HG02588 (cell line): ENCODE measurements around the gene PADI3.

Experiments used
- ATAC-seq: cut with Tn5 transposase; IDR thresholded peaks from one replicate; pipeline ENCODE4 v1.9.1; 2021; ENCODE audit warnings: mild to moderate bottlenecking, moderate library complexity; ENCODE audit not compliant: unreplicated experiment

PADI3 gene

DNA sequence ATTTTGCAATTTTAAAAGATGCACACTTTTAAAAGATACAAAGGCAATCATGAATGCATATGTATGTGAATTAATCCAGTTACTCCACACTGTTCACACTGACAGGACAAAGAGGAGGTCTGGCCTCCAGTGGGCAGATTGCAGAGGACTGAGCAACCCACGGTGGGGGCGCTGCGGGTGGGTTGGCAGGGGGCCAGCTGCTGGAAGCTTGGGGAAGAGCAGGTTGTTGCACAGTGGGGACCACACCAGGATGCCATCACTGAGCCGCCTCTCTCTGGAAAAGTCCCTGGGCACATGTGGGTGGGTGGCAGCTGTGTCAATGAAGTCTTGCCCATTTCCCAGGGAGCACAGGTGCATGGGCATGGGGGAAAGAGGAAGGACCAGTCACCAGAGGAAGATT lies 46.4 kb downstream of the PADI3 start:
- no peak for ATAC-seq

DNA sequence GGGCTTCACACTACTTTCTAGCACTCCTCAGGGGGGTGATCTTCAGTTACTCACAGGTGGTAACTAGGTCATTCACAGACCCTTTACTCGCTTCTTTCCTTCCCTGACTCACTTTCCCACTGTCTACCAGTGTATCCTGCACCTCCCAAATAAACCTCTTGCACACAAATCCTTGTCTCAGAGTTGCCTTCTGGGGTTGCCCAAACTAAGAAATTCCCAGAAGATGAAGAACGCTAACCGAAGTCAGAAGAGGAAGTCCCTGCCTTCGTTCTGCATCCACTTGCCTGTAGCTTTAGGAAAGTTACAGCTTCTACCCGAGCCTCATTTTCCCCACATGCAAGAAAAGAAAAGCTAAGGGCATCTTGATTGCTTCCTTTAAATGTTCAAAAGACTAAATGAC lies 47.2 kb downstream of the PADI3 start:
- no peak for ATAC-seq

DNA sequence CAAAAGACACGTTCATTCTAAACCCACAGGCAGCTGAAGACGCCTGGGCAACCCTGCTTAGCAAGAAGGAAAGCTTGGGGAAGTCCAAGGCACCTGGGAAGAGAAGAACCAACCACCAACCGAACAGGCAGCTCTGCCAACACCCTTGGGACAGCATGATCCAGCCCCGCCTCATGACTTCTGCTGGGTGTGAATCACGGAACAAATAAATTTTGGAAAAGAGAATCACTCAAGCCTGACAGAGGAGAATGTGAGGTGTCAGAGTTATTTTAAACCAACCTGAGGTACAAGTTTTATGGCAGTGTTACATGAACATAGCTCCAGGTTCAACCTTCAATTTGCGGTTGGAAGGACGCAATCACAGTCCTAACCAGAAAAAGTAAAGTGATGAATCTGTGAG lies 49.1 kb downstream of the PADI3 start:
- ATAC-seq = no peak

DNA sequence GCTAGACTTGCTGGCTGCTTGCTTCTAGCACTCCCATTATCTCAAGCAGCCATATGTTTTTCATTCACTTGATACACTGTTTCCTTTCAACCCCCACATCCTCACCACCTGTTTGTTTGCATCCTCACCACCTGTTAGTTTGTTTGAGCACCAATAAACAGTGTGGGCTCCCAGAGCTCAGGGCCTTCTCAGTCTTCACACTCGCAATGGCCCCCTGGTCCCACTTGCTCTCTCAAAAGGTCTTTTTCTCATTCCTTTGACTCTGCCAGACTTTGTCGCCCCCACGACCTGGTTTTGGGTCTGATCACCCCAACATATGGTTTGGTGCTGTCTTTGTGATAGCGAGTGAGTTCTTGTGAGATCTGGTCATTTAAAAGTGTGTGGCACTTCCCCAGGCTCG lies 52.9 kb downstream of the PADI3 start:
- ATAC-seq = no peak

GRCh38 chr1:17304151-17304825 lies 55.4 kb downstream of the PADI3 start:
- ATAC-seq = no peak

GRCh38 chr1:17304826-17305175 lies 55.9 kb downstream of the PADI3 start:
- ATAC-seq = no peak

GRCh38 chr1:17305576-17306095 lies 56.7 kb downstream of the PADI3 start:
- no peak for ATAC-seq

DNA sequence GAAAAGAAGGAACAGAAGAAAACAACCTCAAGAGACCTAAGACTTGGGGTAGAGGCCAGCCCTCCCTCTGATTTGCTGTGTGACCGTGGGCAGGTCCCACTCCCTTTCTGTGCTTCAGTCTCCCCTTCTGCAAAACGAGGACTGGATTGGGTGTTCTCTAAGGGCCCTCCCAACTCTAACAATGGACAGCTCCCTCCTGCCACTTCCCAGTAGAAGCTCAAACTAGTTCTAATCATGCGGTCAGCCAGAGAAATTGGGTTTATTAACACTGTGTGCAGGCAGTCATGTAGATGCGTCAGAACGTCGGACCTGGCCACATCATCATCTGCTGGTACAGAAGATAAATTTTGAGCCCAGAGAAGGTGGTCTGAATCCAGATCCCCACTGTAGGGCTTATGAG lies 57.5 kb downstream of the PADI3 start:
- ATAC-seq = no peak

DNA sequence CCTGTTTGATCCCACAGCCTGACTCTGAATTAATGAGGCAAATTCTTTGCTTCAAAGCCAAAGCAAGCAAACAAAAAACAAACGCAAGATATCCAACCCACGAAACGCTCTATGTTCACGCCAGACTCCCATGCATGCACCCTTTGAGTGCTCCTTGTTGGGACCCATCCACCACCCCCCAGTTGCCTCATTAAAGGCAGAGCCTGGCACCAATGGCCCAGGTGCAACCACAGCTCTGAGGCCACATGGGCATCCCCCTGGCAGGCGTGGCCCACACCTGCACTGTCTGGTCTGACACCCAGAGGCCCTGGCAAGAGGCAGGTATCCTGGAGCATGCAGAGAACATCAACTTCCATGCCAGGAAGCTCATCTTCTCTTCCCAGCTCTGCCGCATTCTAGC lies 58.0 kb downstream of the PADI3 start:
- no peak for ATAC-seq

DNA sequence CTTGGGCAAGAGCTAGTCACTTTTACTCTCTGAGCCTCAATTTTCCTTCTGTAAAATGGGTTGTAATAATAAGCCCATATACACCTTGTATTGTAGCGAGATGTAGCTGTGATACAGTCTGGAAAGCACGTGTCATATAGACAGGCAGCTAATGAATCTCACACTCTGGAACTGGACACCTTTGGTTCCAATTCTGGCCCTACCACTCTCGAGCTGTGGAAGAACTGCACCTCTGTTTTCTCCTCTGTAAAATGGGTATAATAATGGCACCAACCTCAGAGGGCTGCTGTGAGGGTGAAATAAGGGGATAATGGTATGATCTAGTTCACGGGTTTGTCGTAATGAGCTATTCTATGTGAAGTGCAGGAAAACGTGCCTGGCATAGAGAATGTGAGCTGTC lies 58.4 kb downstream of the PADI3 start:
- no peak for ATAC-seq

GRCh38 chr1:17307946-17308345 lies 59.0 kb downstream of the PADI3 start, which contains the start of gene PADI4:
Gene PADI4, plus strand, starts transcription at chr1:17308197. Its CDS starts 26 bp downstream, at chr1:17308223.
- no peak for ATAC-seq

DNA sequence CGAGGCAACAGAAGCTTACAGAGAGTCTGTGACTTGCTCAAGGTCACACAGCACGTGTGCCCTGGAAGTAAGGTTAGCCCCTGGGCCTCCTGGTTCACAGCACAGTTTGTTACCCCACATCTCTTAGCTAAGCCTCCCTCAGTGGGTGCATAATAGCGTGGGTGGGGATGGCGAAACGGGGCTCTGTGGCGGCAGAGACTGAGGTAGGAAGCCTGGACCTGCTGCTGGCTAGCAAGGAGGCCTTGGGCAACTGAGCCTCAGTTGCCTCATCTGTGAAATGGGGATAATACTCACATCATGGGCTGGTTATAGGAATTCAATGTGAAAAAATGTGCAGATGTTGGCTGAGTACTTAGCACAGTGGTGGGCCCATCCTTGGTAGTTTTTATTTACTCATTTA lies 59.7 kb downstream of the PADI3 start:
- no peak for ATAC-seq

DNA sequence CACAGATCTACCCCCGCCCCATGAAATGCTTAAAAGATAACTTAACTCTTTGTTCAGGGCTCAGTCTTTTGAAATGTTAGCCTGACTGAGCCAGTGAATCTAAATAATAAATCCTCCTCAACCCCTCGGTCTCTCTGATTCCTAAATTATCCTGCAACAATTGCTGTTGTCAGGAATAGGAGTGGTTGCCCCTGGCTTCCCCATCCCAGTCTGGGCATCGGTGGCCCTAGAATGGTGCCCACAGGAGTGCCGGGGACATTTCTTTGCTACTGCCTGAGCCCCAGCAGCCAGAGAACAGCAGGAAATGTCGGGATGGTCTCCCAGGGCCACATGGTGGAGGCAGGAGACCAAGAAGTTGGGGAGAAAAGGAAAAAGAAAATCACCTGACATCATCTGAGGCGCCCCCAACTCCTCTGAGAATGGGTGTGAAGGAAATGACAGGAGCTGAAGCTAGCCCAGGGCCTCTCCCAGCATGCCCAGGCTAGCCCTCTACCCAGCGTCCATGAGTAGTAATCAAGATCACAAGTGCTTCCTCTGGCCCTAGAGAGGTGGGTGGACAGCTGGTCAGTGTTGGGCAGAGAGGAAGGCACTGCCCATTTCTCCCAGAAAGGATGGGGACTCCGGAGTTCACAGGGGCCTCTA lies 60.6 kb downstream of the PADI3 start:
- no peak for ATAC-seq

DNA sequence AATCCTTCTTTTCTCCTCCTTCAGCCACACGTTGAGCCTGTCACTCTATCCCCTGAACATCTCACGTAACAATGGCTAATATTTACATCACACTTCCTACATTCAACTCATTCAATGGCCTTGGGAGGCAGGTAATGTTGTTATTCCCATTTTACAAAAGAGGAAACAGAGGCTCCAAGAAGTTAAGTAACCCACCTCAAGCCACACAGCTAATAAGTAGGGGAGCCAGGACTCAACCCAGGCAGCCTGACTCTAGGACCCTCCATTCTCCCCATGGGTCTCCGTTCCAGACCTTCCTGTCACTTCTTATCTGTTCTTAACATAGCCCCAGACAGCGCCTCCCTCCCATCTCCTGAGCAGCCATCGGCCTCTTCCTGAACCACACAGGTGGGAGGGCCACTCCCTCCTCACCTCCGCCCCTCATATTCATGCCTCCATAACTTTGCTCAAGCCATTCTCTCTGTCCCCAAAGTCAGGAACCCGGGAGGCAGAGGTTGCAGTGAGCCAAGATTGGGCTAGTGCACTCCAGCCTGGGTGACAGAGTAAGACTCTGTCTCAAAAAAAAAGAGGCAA lies 61.3 kb downstream of the PADI3 start:
- ATAC-seq = no peak

- ATAC-seq = no peak
Observed at GRCh38 chr1:17313530-17314309, 64.8 kb downstream of the PADI3 start.

DNA sequence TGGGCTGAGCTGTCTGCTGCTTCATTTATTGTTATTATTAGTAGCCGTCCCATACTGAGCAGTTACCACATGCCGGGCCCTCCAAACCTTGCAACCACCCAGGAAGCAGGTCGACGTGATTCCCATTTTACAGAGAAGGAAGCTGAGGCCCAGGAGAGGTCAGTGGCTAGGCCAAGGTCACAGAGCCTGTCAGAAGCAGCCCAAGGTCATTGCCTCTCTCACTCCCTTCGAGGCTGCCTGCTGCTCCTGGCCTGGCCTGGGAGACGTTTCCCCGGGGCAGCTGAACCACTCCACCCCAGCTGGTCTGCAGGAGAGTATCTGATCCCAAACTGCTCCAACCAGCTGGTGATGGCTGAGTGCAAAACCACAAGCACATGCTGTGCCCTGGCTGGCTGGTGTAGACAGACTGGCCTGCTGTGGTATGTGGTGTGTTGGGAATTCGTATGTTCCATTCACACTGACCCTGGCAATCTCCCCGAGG lies 65.6 kb downstream of the PADI3 start:
- ATAC-seq = no peak

DNA sequence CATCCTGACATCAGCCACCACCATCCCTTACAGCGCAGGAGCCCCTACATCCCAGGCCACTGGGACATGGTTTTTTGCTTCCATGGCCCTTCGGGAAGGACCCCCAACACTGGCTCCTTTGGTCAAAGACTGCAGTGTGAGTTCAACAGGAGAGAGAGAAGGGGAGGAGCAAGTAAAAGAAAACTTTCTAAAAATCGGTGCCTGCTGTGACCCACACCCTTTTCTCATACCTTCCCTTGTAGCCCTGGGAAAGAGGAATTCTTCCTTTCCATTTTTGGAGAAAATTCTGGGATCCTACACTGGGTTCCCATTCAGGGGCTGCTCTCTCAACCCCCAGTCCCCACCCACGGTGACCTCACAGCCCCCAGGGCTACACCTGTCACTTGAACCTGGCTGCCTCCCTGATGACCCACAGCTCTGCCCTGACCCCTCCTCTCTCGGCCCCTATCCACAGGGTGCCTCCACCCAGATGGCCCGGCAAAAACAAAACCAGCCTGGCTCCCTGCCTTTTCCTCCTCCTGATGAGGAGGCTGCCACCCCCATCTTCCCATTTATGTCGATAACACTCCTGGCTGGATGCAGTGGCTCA lies 66.7 kb downstream of the PADI3 start:
- ATAC-seq = no peak

GRCh38 chr1:17316704-17317103 lies 67.8 kb downstream of the PADI3 start:
- no peak for ATAC-seq

DNA sequence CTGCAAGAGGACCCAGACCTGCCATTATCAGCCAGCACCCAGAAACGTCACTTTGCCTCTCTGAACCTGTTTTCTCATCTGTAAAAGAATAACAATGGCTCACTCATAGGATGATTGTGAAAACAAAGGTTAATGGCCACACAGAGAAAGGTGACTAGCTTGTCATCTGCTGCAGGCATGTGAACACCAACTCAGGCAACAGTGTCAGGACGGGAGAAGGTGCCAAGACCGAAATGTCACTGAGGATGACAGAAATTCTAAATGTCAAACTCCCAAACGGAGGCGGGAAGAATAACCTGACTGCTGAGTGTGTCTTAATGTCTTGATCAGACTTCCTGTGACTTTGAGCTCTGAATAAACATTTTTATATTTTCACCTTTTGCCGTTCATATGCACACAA lies 69.4 kb downstream of the PADI3 start:
- ATAC-seq = no peak

DNA sequence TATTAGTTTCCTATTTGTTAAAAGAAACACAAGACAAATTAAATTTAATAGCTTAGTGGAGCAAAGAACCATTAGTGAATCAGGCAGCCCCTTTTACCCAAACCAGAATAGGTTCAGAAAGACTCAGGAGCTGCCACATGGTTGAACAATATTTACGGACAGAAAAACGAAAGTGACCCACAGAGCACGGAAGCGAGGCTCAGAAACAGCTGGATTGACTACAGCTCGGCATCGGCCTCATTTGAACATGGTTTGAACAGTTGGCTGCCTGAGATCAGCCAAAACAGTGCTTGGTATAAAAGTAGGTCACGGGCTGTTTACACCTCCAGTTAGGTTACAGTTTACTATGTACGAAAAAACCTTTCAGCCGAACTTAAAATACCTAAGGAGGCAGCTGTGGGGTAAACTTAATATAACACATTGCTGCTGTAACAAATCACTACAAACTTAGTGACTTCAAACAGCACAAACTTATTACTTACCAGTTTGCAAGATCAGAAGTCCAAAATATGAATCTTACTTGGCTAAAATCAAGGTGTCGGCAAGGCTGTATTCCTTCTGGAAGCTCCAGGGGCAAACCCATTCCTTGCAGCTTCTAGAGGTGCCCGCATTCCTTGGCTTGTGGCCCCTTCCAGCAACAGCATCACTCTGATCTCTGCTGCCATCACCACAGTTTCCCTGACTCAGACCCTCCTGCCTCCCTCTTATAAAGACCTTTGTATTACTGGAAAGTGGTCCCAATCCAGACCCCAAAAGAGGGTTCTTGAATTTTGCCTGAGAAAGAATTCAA lies 70.9 kb downstream of the PADI3 start:
- ATAC-seq = no peak
